ENCODE data around the gene ACACA.
A peak's percentile ranks its signal among the peaks of the same experiment; 100 is the strongest.

ACACA gene

GRCh38 chr17:37069087-37069486 is 337.5 kb downstream of the ACACA start:
- Histone ChIP-seq H3K4me2 (ENCODE audit: low read length) (no peak overlapping the region), H3K4me3 (ENCODE audit: low read length) (no peak overlapping the region), H3K9ac (ENCODE audit: low read depth, low read length) (no peak overlapping the region), H3K4me1 (ENCODE audit: control insufficient read depth, insufficient read depth, low read length) (peaks cover 16% of the 10 kb centered on the region), H3K9me3 (replicated peaks; ENCODE audit: low read length) (no peaks in the 10 kb centered on the region), H3K27me3 (ENCODE audit: control insufficient read depth, insufficient read depth, low read length) (peaks cover 44% of the 10 kb centered on the region), H3K36me3 (ENCODE audit: insufficient read depth, low read length) (no peaks in the 10 kb centered on the region)

- Histone ChIP-seq H3K36me3 (ENCODE audit: insufficient read depth, low read length) (no peaks in the 10 kb centered on the region), H3K4me3 (ENCODE audit: low read length) (peak overlapping the region; percentile 34), H3K9ac (ENCODE audit: low read depth, low read length) (no peak overlapping the region), H3K4me2 (ENCODE audit: low read length) (peak overlapping the region; percentile 66), H3K27me3 (ENCODE audit: control insufficient read depth, insufficient read depth, low read length) (peaks cover 48% of the 10 kb centered on the region), H3K9me3 (replicated peaks; ENCODE audit: low read length) (no peaks in the 10 kb centered on the region), H3K4me1 (ENCODE audit: control insufficient read depth, insufficient read depth, low read length) (peaks cover 16% of the 10 kb centered on the region)
Measured at GRCh38 chr17:37068266-37068665, 338.4 kb downstream of the ACACA start.

GRCh38 chr17:37067555-37068111 is 339.0 kb downstream of the ACACA start:
- H3K4me2 ChIP-seq (ENCODE audit: low read length) = peak overlapping the region; percentile 66
- no peaks in the 10 kb centered on the region for H3K36me3 ChIP-seq (ENCODE audit: insufficient read depth, low read length)
- peak overlapping the region; percentile 34 for H3K4me3 ChIP-seq (ENCODE audit: low read length)
- H3K9me3 ChIP-seq (replicated peaks; ENCODE audit: low read length) = no peaks in the 10 kb centered on the region
- H3K9ac ChIP-seq (ENCODE audit: low read depth, low read length) = no peak overlapping the region
- peaks cover 16% of the 10 kb centered on the region for H3K4me1 ChIP-seq (ENCODE audit: control insufficient read depth, insufficient read depth, low read length)
- peaks cover 48% of the 10 kb centered on the region for H3K27me3 ChIP-seq (ENCODE audit: control insufficient read depth, insufficient read depth, low read length)

- H3K4me1 ChIP-seq (ENCODE audit: control insufficient read depth, insufficient read depth, low read length) = peaks cover 20% of the 10 kb centered on the region
- H3K36me3 ChIP-seq (ENCODE audit: insufficient read depth, low read length) = no peaks in the 10 kb centered on the region
- no peaks in the 10 kb centered on the region for H3K9me3 ChIP-seq (replicated peaks; ENCODE audit: low read length)
- H3K27me3 ChIP-seq (ENCODE audit: control insufficient read depth, insufficient read depth, low read length) = peaks cover 46% of the 10 kb centered on the region
- H3K4me2 ChIP-seq (ENCODE audit: low read length) = no peak overlapping the region
- no peak overlapping the region for H3K4me3 ChIP-seq (ENCODE audit: low read length)
- H3K9ac ChIP-seq (ENCODE audit: low read depth, low read length) = no peak overlapping the region
Measured at GRCh38 chr17:37066322-37067255, 340.0 kb downstream of the ACACA start.

DNA sequence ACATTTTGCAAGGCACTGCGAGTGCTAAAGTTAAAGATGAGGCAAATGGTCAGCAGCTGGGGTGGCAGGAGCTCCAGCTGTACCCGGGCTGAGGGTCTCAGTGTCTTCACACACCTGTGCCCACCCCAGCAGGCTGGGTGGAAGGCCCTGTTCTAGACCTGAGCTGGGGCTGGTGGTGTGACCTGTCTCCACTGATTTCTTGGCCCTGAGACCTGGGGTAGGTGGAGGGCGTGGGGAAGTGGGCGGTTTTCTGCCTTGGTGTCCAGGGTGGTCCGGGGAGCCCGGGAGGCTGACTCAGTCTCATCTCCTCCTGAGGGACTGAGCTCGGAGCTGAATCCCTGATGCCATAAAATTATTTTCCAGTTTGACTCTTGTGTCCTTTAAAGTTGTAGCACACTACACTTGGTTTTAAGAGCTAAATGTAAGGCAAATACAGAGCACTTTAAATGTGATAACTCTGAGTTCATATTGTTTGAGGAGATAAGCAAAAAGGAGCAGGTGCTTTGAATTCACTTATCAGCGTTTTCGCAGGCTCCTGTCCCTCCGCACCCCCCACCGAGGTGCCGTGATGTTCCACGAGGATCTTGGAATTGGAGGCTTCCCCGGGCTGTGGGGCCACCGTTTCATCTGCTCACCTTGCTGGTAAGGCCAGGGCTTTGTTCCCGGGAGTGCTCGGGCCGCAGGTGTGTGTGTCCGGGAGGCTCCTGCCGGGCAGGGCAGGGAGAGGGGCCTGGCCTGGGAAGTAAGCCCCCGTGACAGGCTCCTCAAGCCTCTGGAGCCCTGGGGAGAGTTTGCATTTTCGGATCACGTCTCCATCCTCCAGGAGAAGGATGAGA is 340.9 kb downstream of the ACACA start:
- no peaks in the 10 kb centered on the region for H3K36me3 ChIP-seq (ENCODE audit: insufficient read depth, low read length)
- peaks cover 40% of the 10 kb centered on the region for H3K27me3 ChIP-seq (ENCODE audit: control insufficient read depth, insufficient read depth, low read length)
- H3K9ac ChIP-seq (ENCODE audit: low read depth, low read length) = no peak overlapping the region
- no peaks in the 10 kb centered on the region for H3K9me3 ChIP-seq (replicated peaks; ENCODE audit: low read length)
- peaks cover 20% of the 10 kb centered on the region for H3K4me1 ChIP-seq (ENCODE audit: control insufficient read depth, insufficient read depth, low read length)
- no peak overlapping the region for H3K4me3 ChIP-seq (ENCODE audit: low read length)
- no peak overlapping the region for H3K4me2 ChIP-seq (ENCODE audit: low read length)

DNA sequence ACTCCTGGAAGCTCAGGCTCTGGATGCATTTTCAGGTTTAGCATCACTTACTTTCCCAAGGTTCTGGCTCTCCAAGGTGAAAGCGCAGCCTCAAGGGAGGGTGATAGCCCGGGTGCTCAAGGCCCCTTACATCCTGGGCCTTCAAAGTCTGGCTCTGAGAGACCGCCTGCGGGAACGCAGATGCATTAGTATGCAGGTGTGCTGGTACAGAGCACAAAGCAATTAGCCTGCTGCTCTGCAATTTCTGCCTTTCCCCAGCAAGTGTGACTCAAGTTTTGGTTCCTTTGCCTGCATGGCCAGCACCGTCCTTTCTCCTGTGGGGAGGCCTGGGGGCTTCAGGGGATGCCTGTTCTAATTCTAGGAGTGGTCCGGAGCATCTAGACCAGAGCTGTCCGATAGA is 341.7 kb downstream of the ACACA start:
- no peaks in the 10 kb centered on the region for H3K9me3 ChIP-seq (replicated peaks; ENCODE audit: low read length)
- H3K4me2 ChIP-seq (ENCODE audit: low read length) = no peak overlapping the region
- peaks cover 40% of the 10 kb centered on the region for H3K27me3 ChIP-seq (ENCODE audit: control insufficient read depth, insufficient read depth, low read length)
- H3K36me3 ChIP-seq (ENCODE audit: insufficient read depth, low read length) = no peaks in the 10 kb centered on the region
- H3K4me3 ChIP-seq (ENCODE audit: low read length) = no peak overlapping the region
- H3K9ac ChIP-seq (ENCODE audit: low read depth, low read length) = no peak overlapping the region
- H3K4me1 ChIP-seq (ENCODE audit: control insufficient read depth, insufficient read depth, low read length) = peaks cover 20% of the 10 kb centered on the region

DNA sequence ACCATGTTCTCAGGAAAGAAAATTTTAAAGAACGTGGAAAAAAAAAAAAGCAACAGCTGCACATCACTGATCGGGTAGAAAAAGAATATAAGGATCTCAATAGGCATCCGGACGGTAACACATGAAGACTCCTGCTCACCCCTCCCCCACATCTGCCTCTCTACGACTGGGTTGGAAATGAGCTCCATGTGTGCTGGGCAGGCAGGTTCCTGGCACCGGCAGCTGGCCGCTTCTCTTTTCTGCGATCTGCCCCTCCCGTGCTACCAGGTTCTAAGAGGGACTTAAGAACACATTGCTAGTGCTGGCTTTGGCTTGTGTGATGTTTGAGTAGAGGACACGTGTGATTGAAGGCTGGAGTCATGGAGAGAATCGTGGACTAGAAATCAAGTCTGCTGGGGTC is 342.4 kb downstream of the ACACA start:
- no peak overlapping the region for H3K4me3 ChIP-seq (ENCODE audit: low read length)
- peaks cover 20% of the 10 kb centered on the region for H3K4me1 ChIP-seq (ENCODE audit: control insufficient read depth, insufficient read depth, low read length)
- H3K4me2 ChIP-seq (ENCODE audit: low read length) = no peak overlapping the region
- H3K9me3 ChIP-seq (replicated peaks; ENCODE audit: low read length) = no peaks in the 10 kb centered on the region
- H3K27me3 ChIP-seq (ENCODE audit: control insufficient read depth, insufficient read depth, low read length) = peaks cover 36% of the 10 kb centered on the region
- H3K9ac ChIP-seq (ENCODE audit: low read depth, low read length) = no peak overlapping the region
- H3K36me3 ChIP-seq (ENCODE audit: insufficient read depth, low read length) = no peaks in the 10 kb centered on the region

GRCh38 chr17:37062021-37062420 is 344.6 kb downstream of the ACACA start:
- Histone ChIP-seq H3K4me3 (ENCODE audit: low read length) (no peak overlapping the region), H3K9me3 (replicated peaks; ENCODE audit: low read length) (no peaks in the 10 kb centered on the region), H3K27me3 (ENCODE audit: control insufficient read depth, insufficient read depth, low read length) (peaks cover 25% of the 10 kb centered on the region), H3K36me3 (ENCODE audit: insufficient read depth, low read length) (peaks cover 4% of the 10 kb centered on the region), H3K4me1 (ENCODE audit: control insufficient read depth, insufficient read depth, low read length) (peaks cover 7% of the 10 kb centered on the region), H3K9ac (ENCODE audit: low read depth, low read length) (no peak overlapping the region), H3K4me2 (ENCODE audit: low read length) (peak overlapping the region; percentile 61)

GRCh38 chr17:37060928-37061327 is 345.7 kb downstream of the ACACA start:
- H3K36me3 ChIP-seq (ENCODE audit: insufficient read depth, low read length) = peaks cover 11% of the 10 kb centered on the region
- H3K4me1 ChIP-seq (ENCODE audit: control insufficient read depth, insufficient read depth, low read length) = peaks cover 7% of the 10 kb centered on the region
- H3K27me3 ChIP-seq (ENCODE audit: control insufficient read depth, insufficient read depth, low read length) = peaks cover 19% of the 10 kb centered on the region
- no peak overlapping the region for H3K4me2 ChIP-seq (ENCODE audit: low read length)
- no peak overlapping the region for H3K9ac ChIP-seq (ENCODE audit: low read depth, low read length)
- no peaks in the 10 kb centered on the region for H3K9me3 ChIP-seq (replicated peaks; ENCODE audit: low read length)
- H3K4me3 ChIP-seq (ENCODE audit: low read length) = no peak overlapping the region

- Histone ChIP-seq H3K27me3 (ENCODE audit: control insufficient read depth, insufficient read depth, low read length) (peaks cover 14% of the 10 kb centered on the region), H3K4me2 (ENCODE audit: low read length) (no peak overlapping the region), H3K9ac (ENCODE audit: low read depth, low read length) (no peak overlapping the region), H3K36me3 (ENCODE audit: insufficient read depth, low read length) (peaks cover 11% of the 10 kb centered on the region), H3K9me3 (replicated peaks; ENCODE audit: low read length) (no peaks in the 10 kb centered on the region), H3K4me3 (ENCODE audit: low read length) (no peak overlapping the region), H3K4me1 (ENCODE audit: control insufficient read depth, insufficient read depth, low read length) (peaks cover 7% of the 10 kb centered on the region)
Measured at GRCh38 chr17:37060094-37060493, 346.5 kb downstream of the ACACA start.

DNA sequence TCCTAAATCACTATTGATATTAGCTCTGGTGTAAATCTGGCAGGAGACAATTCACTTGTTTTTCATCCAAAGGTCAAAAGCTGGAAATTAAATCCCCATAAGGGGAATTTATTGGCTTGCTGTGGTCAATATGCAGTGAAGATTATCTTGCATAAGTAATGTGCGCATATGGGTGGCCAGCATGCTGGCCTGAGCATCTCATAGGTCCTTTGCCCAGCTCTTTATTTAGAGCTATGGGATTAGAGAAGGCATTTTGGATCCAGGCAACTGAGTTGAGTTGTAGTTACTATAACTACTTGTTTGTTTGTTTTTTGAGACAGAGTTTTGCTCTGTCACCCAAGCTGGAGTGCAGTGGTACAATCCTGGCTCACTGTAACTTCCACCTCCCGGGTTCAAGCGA is 347.1 kb downstream of the ACACA start:
- Histone ChIP-seq H3K4me1 (ENCODE audit: control insufficient read depth, insufficient read depth, low read length) (peaks cover 7% of the 10 kb centered on the region), H3K27me3 (ENCODE audit: control insufficient read depth, insufficient read depth, low read length) (peaks cover 8% of the 10 kb centered on the region), H3K9me3 (replicated peaks; ENCODE audit: low read length) (no peaks in the 10 kb centered on the region), H3K4me3 (ENCODE audit: low read length) (no peak overlapping the region), H3K9ac (ENCODE audit: low read depth, low read length) (no peak overlapping the region), H3K4me2 (ENCODE audit: low read length) (no peak overlapping the region), H3K36me3 (ENCODE audit: insufficient read depth, low read length) (peaks cover 14% of the 10 kb centered on the region)

Measured in skeletal muscle satellite cell (primary cell).